Body of pancreas (tissue), 4 donors: ENCODE data around the gene TNS3.

Source experiments
- CTCF ChIP-seq, 7 experiments: fragments of 450-650 bp in 4 of 7; fragments of 200-600 bp in 3 of 7; sonication (generic) in 3 of 7; IDR thresholded peaks; one replicate each; pipeline ENCODE4 v1.5.1; 2016 to 2019; ENCODE audit warnings: antibody characterized with exemption in 7 of 7
- POLR2A ChIP-seq, 3 donors: fragments of 450-650 bp; IDR thresholded peaks; one replicate each; pipeline ENCODE4 v1.6.1; 2016; ENCODE audit warnings: antibody characterized with exemption in 3 of 3, mild to moderate bottlenecking in 2 of 3

DNA sequence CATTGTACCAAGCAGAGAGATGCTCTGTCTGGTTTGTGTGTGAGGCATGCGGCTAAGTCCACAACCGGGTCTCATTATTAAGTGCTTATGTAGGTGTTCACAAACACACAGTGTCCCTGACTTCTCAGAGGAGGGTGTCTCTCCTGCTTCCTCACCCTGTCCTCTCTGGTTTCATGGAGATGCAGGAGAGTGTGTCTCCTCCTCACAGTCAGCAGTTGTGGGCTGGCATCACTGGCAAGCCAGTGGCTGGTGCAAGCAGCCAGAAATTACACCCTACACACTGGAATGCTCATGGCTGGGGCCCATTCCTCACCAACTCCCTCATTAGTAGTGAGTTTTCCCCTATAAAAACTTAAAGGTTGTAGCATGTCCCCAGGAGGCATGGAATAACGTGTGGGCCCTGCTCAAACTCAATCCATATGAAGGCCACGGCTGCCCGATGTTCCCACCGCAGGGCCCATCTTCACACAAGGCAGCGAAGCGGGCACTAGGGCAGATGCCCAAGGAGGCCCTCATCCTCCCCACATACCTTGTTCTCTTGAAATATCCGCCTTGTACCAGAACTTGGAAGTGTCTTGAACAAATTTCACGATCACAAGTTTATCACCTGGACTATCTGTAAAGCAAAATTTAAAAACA, 280.1 kb downstream of the TNS3 start:
- TF ChIP-seq POLR2A (IDR thresholded peaks at IDR 0.05) (no peak), CTCF (IDR thresholded peaks at IDR 0.05) (no peak)
